H9 (cell line): Measurements from ENCODE around the gene MYOF. TPM values are rescaled to one million over a fixed set of nuclear protein-coding genes. Genes with fewer than 3 reads are reported as not detected.

Source experiments
- DNase-seq: peaks from one replicate; pipeline ENCODE4 v3.0.0-alpha.2; 2017
- H2AFZ ChIP-seq: one replicate; pipeline ENCODE4 v1.6.1; 2013; ENCODE audit warnings: mild to moderate bottlenecking, low read length, control low read depth, moderate library complexity
- H2AK5ac ChIP-seq: 2 replicates; pipeline ENCODE4 v1.6.1; 2013; ENCODE audit warnings: low read length, control low read depth, mixed read lengths; ENCODE audit not compliant: insufficient read length
- H2BK120ac ChIP-seq: one replicate; pipeline ENCODE4 v1.6.1; 2013; ENCODE audit warnings: low read depth, mild to moderate bottlenecking, low read length, control low read depth, inconsistent platforms; ENCODE audit not compliant: poor library complexity, severe bottlenecking
- H2BK12ac ChIP-seq: 2 replicates; pipeline ENCODE4 v1.6.1; 2013; ENCODE audit warnings: low read length, control low read depth, mixed read lengths, low read depth; ENCODE audit not compliant: insufficient read length
- H2BK15ac ChIP-seq: 2 replicates; pipeline ENCODE4 v1.6.1; 2013; ENCODE audit warnings: low read depth, low read length, control low read depth
- H2BK20ac ChIP-seq: one replicate; pipeline ENCODE4 v1.6.1; 2013; ENCODE audit warnings: low read depth, mild to moderate bottlenecking, low read length, control low read depth, inconsistent platforms; ENCODE audit not compliant: poor library complexity, severe bottlenecking
- H2BK5ac ChIP-seq: 2 replicates; pipeline ENCODE4 v1.6.1; 2013; ENCODE audit warnings: low read length, control low read depth, mixed read lengths; ENCODE audit not compliant: insufficient read length
- H3K14ac ChIP-seq: 2 replicates; pipeline ENCODE4 v1.6.1; 2013; ENCODE audit warnings: low read length, control low read depth; ENCODE audit not compliant: insufficient read depth
- H3K18ac ChIP-seq: 2 replicates; pipeline ENCODE4 v1.6.1; 2013; ENCODE audit warnings: low read depth, mild to moderate bottlenecking, mixed read lengths, low read length, control low read depth; ENCODE audit not compliant: insufficient read length
- H3K23ac ChIP-seq: 2 replicates; pipeline ENCODE4 v1.6.1; 2013; ENCODE audit warnings: low read length, control low read depth, mixed read lengths, low read depth; ENCODE audit not compliant: insufficient read length
- H3K23me2 ChIP-seq: 2 replicates; pipeline ENCODE4 v1.6.1; 2013; ENCODE audit warnings: low read depth, mild to moderate bottlenecking, mixed read lengths, low read length, control low read depth; ENCODE audit not compliant: insufficient read length, poor library complexity, severe bottlenecking
- H3K27ac ChIP-seq: 2 replicates; pipeline ENCODE4 v1.5.1; 2013; ENCODE audit warnings: low read length, control low read depth, mixed read lengths, low read depth; ENCODE audit not compliant: insufficient read length
- H3K27me3 ChIP-seq: 2 replicates; pipeline ENCODE4 v1.6.1; 2013; ENCODE audit warnings: low read length, control low read depth, inconsistent platforms; ENCODE audit not compliant: insufficient read depth
- H3K4ac ChIP-seq: 2 replicates; pipeline ENCODE4 v1.6.1; 2013; ENCODE audit warnings: low read depth, mild to moderate bottlenecking, control low read depth, inconsistent platforms, low read length, moderate library complexity
- H3K4me1 ChIP-seq: 2 replicates; pipeline ENCODE4 v1.6.1; 2013; ENCODE audit warnings: low read length, control low read depth, inconsistent platforms; ENCODE audit not compliant: insufficient read depth
- H3K4me2 ChIP-seq: 2 replicates; pipeline ENCODE4 v1.6.1; 2013; ENCODE audit warnings: low read length, control low read depth, mixed read lengths; ENCODE audit not compliant: insufficient read length, insufficient read depth
- H3K56ac ChIP-seq: 2 replicates; pipeline ENCODE4 v1.6.1; 2013; ENCODE audit warnings: low read depth, mild to moderate bottlenecking, mixed read lengths, low read length, control low read depth; ENCODE audit not compliant: insufficient read length
- H3K79me1 ChIP-seq: 2 replicates; pipeline ENCODE4 v1.6.1; 2013; ENCODE audit warnings: low read depth, mild to moderate bottlenecking, moderate library complexity, low read length, control low read depth, inconsistent platforms; ENCODE audit not compliant: insufficient read depth, poor library complexity, severe bottlenecking
- H3K79me2 ChIP-seq: 2 replicates; pipeline ENCODE4 v1.6.1; 2013; ENCODE audit warnings: low read length, control low read depth, inconsistent platforms; ENCODE audit not compliant: insufficient read depth
- H3K9ac ChIP-seq: 2 replicates; pipeline ENCODE4 v1.6.1; 2013; ENCODE audit warnings: low read length, control low read depth, mixed read lengths; ENCODE audit not compliant: insufficient read length; ENCODE audit errors: extremely low read depth
- H3K9me3 ChIP-seq: one replicate; pipeline ENCODE4 v1.6.1; 2013; ENCODE audit warnings: low read depth, low read length, inconsistent platforms; ENCODE audit not compliant: control insufficient read depth
- H3T11ph ChIP-seq: one replicate; pipeline ENCODE4 v1.6.1; 2013; ENCODE audit warnings: mild to moderate bottlenecking, low read length, control low read depth, inconsistent platforms
- H4K20me1 ChIP-seq: one replicate; pipeline ENCODE4 v1.6.1; 2013; ENCODE audit not compliant: control insufficient read depth, insufficient read length, insufficient read depth
- H4K5ac ChIP-seq: 2 replicates; pipeline ENCODE4 v1.6.1; 2013; ENCODE audit warnings: low read depth, mild to moderate bottlenecking, mixed read lengths, low read length, control low read depth; ENCODE audit not compliant: insufficient read length
- H4K8ac ChIP-seq: replicated peaks from 2 replicates; pipeline ENCODE4 v1.6.1; 2013; ENCODE audit warnings: low read length, control low read depth, mixed read lengths, low read depth; ENCODE audit not compliant: insufficient read length
- H4K91ac ChIP-seq: 2 replicates; pipeline ENCODE4 v1.6.1; 2013; ENCODE audit warnings: low read depth, mild to moderate bottlenecking, moderate library complexity, mixed read lengths, low read length, control low read depth; ENCODE audit not compliant: insufficient read length
- H3K27ac Mint-ChIP-seq, 3 experiments: 2 replicates in 2 of 3; 3 replicates in 1 of 3; pipeline ENCODE4 v1.8.0; 2020 to 2021; ENCODE audit warnings: mixed read lengths in 3 of 3, mild to moderate bottlenecking in 1 of 3, moderate library complexity in 1 of 3
- H3K27me3 Mint-ChIP-seq: 2 replicates; pipeline ENCODE4 v1.8.0; 2021; ENCODE audit warnings: low read depth, mild to moderate bottlenecking, moderate library complexity, mixed read lengths
- H3K36me3 Mint-ChIP-seq, 3 experiments: 2 replicates in 2 of 3; 3 replicates in 1 of 3; pipeline ENCODE4 v1.8.0; 2020 to 2021; ENCODE audit warnings: low read depth in 3 of 3, mixed read lengths in 3 of 3; ENCODE audit not compliant: insufficient read depth in 1 of 3
- H3K4me1 Mint-ChIP-seq, 2 experiments: 2 replicates each; pipeline ENCODE4 v1.8.0; 2020; ENCODE audit warnings: mixed read lengths in 2 of 2
- H3K4me3 Mint-ChIP-seq, 2 experiments: 2 replicates in 1 of 2; 3 replicates in 1 of 2; pipeline ENCODE4 v1.8.0; 2020 to 2021; ENCODE audit warnings: mild to moderate bottlenecking in 2 of 2, mixed read lengths in 2 of 2, moderate library complexity in 1 of 2
- H3K9me3 Mint-ChIP-seq, 2 experiments: 2 replicates in 1 of 2; 3 replicates in 1 of 2; pipeline ENCODE4 v1.8.0; 2020; ENCODE audit warnings: mild to moderate bottlenecking in 2 of 2, mixed read lengths in 2 of 2, moderate library complexity in 1 of 2
- WGBS: extraction: QIAGEN DNeasy Blood & Tissue Kit; methylation state at CpG from one replicate; pipeline ENCODE4 v1.1.7; 2013; ENCODE audit warnings: missing lambda C conversion rate, low lambda C conversion rate, mixed read lengths; ENCODE audit not compliant: insufficient read length; ENCODE audit errors: extremely low coverage; 5-methylcytosine and 5-hydroxymethylcytosine counted together
- total RNA-seq: library from RNA; stranded (reverse); gene quantifications from 2 replicates; pipeline ENCODE4 v1.2.1, GENCODE V29; 2021
- TF ChIP-seq, protein P1 (sequence below): fragments of 200-600 bp; sonication (generic); conservative IDR thresholded peaks from 3 replicates; pipeline ENCODE4 v1.8.0; 2021; ENCODE audit warnings: antibody characterized with exemption, mild to moderate bottlenecking

The MYOF gene
- total RNA-seq, 1 experiment from 2014 or later: 2.8 TPM

DNA sequence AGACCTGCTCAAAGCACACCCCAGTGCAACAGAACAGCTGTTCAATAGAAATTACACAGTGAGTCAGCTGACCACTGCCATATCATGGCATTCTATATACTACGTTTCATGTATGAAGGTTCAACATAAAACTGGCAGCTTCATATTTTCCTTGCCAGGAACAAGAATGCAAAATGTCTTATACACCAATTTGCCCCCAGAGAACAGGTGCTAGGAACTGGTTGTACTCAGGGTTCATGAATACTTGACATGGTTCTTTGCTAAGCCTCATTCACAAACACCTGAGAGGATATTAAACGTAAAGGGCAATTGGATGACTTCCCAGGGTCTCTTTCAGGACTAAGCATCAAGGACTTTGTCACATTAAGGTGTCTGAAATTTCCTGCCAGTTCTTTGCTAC is 6.9 kb downstream of the MYOF start:
- Histone ChIP-seq H4K5ac (no peak overlapping the region), H3K9ac (no peak overlapping the region), H2BK12ac (no peak overlapping the region), H4K8ac (no peak overlapping the region), H3K14ac (no peak overlapping the region), H2BK5ac (no peak overlapping the region), H3K27me3 (no peaks in the 10 kb centered on the region), H2BK120ac (no peak overlapping the region), H3K18ac (no peak overlapping the region), H3K9me3 (no peaks in the 10 kb centered on the region), H3K79me1 (no peaks in the 10 kb centered on the region), H2BK20ac (no peak overlapping the region), H2AK5ac (no peak overlapping the region), H3K4me2 (no peak overlapping the region), H3T11ph (no peak overlapping the region), H3K27ac (no peak overlapping the region), H3K23ac (no peak overlapping the region), H4K20me1 (no peaks in the 10 kb centered on the region), H3K56ac (no peak overlapping the region), H3K4me1 (no peaks in the 10 kb centered on the region), H3K79me2 (no peaks in the 10 kb centered on the region), H2BK15ac (no peak overlapping the region), H3K4ac (no peak overlapping the region), H2AFZ (no peak overlapping the region), H4K91ac (no peak overlapping the region), H3K23me2 (no peaks in the 10 kb centered on the region)
- DNase-seq: no peak
- peaks cover 21 to 22% of the 10 kb centered on the region in 2 experiments for H3K4me1 Mint-ChIP-seq
- TF ChIP-seq, protein P1, sequence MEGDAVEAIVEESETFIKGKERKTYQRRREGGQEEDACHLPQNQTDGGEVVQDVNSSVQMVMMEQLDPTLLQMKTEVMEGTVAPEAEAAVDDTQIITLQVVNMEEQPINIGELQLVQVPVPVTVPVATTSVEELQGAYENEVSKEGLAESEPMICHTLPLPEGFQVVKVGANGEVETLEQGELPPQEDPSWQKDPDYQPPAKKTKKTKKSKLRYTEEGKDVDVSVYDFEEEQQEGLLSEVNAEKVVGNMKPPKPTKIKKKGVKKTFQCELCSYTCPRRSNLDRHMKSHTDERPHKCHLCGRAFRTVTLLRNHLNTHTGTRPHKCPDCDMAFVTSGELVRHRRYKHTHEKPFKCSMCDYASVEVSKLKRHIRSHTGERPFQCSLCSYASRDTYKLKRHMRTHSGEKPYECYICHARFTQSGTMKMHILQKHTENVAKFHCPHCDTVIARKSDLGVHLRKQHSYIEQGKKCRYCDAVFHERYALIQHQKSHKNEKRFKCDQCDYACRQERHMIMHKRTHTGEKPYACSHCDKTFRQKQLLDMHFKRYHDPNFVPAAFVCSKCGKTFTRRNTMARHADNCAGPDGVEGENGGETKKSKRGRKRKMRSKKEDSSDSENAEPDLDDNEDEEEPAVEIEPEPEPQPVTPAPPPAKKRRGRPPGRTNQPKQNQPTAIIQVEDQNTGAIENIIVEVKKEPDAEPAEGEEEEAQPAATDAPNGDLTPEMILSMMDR: no peak
- no peak overlapping the region for H3K27ac Mint-ChIP-seq
- no peaks in the 10 kb centered on the region; a peak in 1 of 5 replicates for H3K9me3 Mint-ChIP-seq
- no peaks in the 10 kb centered on the region for H3K36me3 Mint-ChIP-seq
- H3K27me3 Mint-ChIP-seq: no peaks in the 10 kb centered on the region
- no peak overlapping the region for H3K4me3 Mint-ChIP-seq
- WGBS: no CpG with 5 or more reads among the region's 2 CpGs
